GM19463 (cell line): ENCODE data around the gene TAS2R41.

Experiments
- ATAC-seq: cut with Tn5 transposase; IDR thresholded peaks from one replicate; pipeline ENCODE4 v1.9.1; 2021; ENCODE audit warnings: mild to moderate bottlenecking, moderate library complexity; ENCODE audit not compliant: unreplicated experiment

Gene TAS2R41

DNA sequence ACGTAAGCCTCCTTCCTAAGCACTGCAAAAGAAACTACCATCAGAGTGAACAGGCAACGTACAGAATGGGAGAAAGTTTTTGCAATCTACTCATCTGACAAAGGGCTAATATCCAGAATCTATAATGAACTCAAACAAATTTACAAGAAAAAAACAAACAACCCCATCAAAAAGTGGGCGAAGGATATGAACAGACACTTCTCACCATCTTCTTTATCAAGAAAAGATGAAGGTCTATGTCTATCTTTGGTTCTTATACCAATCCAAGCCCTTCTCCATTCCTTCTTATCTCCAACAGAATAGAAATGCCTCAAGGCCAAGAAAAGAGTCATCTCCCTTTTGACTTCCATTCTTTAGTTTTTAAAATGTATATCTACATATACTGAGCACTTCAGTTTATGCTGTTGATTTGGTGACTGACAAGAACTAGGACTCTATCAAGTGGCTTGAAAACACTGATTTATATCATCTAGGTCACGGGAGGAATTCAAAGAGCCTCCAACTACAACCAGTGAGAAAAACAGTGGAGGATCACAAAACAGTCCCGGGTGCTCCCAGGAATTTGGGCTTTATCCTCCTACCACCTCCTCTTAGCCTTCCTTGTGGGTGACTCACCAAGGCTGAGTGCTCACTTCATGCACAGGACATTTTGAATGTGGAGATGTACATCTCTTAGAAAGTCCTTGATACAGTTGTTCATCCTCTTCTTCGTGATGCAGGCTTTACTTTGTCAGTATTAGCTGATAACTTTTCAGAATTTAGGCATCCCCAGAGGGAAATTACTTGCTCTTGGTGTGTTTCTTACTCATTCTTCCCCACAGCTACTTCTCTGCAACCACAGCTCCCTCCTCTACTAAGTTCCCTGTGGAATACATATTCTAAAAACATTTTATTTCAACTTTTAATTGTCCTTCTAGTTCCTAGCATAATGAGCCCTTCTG, 15.4 kb downstream of the TAS2R41 start:
- ATAC-seq = no peak

DNA sequence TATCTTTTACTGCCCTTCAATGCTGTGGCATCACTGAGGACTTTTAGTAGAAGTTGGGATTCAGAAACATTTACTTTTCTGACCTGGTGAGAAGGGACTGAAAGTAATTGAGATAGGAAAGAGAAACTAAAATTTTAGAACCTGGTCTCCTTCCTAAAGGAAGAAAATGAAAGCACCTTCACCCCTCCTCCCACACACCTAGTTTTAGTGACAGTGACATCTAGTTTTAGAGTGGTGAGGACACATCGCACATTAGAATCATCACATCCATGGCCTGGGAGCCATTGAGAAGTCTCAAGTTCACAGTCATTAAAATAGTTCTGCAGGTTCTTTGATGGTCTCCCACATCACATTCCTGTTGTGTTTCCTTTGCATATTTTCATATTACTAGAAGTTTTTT, 16.1 kb downstream of the TAS2R41 start:
- ATAC-seq = no peak

DNA sequence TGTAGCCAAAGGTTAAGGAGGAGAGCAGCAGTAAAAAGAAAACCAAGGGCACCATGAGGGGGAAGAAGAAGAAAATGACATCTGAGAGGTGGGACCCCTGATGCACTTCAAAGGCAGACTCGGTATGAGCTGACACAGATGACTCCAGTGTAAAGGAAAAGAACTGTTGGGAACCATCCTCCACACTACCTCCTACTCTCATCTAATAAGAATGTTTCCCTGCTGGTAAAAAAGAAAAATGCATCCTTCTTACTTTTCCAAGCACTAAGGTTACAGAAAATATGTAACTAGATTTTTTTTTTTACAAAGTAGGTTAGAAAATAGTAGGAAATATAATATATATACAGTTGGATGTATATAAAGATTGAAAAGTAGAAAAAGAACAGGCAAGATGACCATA, 16.9 kb downstream of the TAS2R41 start:
- ATAC-seq = no peak

DNA sequence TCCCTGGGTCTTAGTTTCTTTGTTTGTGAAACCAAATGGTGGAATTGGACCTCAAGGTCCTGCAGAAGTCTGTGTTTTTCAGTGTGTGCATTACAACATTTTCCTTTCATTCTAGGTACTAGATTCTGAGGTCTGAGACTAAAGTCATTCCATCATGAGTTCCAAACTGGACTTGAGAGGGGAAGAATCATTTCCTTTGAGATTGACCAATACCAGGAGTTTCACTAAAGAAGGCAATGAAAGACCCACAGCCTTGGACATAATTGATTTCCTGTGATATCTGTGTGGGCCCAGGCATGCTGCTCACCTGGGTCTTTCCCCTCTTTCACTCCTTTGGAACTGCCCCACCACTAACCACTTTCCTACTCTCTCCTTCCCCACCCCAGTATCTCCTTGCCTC, 18.2 kb downstream of the TAS2R41 start:
- no peak for ATAC-seq

DNA sequence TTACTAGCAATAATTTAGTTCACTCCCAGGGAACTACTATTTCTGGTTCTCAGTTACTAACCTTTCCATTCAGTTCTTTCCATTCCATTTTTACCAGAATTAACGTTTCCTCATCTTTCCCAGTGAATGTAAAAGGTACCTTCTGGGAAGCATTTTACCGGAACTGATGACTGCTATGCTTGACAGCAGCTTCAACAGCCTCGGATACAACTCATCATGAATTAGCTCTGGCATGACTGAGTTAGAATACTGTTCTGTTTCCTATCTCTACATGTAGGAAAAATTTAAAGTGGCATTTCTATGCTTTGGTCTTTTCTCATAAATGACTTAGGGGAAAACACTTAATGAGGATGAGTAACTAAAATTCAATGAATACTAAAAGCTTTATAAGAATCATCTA, 18.6 kb downstream of the TAS2R41 start:
- ATAC-seq = no peak

DNA sequence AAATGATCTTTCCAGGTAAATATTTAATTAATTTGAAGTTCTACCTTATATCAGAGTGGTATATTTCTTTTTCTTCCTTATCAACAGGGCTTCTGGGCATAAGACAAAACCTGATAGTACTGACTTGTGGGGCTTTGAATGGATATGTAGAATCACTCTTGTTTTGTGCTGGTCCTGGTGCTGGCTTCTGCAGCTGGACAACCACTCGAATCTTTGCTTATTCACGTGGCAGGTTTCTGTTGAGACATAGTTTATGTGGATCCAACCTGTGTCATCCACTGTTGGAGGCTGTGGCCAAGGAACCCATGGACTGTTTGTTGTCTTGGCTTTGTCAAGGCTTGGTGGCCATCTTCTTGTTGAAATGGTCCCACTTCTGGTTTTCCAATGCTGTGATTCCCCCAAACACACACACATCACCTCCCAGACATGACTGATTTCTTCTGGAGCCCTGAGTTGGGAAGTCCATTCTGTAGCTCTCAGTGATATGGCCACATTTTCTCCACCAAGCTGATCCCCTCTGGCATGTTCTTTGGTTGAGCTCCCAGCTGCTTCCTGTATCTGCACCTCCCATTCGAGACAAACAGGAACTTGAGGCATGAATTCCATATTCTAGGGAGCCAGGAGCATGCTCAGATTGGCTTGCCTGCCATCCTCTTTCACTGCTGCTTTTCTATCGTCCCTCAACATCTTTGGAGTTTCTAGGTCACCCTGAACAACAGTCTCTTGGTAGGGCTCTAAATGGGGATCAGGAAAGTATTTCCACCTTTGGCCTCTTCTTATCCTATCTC, 19.5 kb downstream of the TAS2R41 start:
- ATAC-seq = no peak

DNA sequence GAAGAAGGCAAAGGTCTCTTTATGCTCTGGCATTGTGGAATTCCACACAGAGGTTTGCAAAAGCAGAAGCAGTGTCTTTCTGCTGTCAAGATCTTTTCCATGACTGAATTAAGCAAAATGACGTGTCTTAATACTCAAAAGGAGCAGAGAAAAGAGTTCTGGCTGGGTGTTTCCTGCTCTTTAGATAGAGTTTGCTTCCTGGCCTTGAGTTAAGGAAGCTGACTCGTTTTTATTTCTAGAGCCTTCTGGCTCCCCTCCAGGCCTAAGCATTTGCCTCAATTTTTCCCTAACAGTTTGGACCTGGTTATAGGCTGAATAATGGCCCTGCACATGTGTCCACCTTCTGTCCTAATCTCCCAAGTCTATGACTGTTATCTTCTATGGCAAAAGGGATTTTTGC, 21.6 kb downstream of the TAS2R41 start:
- no peak for ATAC-seq

DNA sequence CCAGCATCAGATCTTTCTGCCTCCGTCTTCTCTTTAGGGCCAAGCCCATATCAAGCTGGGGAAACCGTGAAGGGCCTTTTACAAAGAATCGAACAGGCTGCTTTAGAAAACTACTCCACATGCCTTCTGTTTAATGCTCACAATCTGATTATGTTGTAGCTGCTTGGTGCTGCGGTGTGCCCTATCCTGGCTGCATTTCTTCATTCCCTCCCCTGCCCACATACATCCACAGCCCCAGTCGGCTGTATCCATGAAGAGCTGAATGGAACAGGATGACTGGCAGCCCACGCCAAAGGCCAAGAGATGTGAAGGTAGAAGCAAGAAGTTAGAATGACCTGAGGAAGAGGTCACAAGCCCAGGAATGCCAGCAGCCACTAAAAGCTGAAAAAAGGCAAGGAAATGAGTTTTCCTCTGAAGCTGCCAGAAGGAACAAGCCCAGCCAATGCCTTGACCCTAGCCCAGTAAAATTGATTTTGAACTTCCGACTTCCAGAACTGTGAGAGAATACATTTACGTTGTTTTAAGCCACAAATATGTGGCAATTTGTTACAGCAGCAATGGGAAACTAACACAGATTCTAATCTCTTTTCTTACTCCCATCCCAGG, 22.2 kb downstream of the TAS2R41 start:
- no peak for ATAC-seq

DNA sequence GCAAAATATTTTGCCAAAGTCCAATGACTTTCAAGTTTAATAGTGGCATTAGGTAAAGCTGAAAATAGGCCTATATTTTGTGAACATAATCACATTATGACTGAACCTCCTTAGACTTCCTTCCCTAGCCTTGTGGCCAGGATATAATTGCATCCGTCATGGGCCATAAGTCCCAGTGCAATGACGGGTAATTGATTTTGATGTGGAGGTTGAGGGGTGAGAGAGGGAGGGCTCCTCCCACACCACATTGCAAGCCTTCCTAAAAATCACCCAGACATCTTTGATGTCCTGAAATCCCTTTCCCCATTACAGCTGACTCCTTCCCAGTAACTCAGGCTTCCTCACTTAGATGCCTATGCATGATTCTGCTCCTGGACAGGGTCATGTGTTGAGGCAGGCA, 25.6 kb downstream of the TAS2R41 start:
- ATAC-seq = no peak

DNA sequence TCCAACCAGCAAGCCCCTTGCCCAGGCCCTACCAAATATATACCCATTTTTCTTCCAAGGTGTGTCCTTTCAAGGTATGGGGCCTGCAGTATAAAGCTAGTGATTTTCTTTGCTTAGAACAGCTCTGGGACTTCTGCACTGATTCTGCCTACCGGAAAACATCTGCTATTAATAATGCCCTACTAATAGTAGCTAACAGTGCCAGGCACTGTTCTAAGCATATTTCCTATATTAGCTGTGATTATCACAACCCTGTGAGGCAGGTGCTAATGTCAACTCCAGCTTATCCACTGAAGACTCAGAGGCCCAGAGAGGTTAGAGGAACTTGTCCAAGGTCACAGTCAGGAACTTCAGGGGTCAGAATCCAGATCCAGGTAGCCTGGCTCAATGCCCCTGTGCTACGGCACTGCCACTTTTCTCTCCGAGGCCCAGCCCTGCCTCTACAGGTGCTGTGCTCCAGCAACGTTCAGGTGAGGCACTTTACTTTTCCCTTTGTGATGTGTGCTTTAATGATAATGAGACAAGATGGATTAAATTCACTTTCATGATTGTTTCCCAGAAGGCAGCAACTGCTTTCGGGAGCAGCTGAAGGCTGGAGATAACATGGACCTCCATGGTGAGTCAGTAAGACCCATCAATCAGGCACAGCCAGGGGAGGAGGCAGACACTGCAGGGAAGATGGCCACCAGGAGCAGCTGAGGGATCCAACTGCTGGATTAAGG, 26.7 kb downstream of the TAS2R41 start:
- no peak for ATAC-seq

DNA sequence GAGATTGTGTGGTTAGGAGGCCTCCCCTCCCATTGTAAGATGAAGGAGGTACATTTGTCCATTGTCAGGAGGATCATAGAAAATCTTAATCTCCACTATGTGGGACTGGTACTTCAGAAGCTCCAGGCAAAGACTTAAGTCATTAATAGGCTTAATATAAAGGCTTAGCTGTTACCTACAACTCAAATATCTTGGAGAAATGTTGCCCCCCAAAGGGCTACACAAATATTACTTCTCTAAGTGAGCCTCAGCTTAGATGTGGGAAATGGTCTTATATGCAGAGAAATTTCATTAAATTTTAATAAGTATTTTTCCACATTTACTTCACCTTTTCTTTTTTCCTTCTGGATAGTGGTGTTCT, 27.2 kb downstream of the TAS2R41 start:
- ATAC-seq = no peak

DNA sequence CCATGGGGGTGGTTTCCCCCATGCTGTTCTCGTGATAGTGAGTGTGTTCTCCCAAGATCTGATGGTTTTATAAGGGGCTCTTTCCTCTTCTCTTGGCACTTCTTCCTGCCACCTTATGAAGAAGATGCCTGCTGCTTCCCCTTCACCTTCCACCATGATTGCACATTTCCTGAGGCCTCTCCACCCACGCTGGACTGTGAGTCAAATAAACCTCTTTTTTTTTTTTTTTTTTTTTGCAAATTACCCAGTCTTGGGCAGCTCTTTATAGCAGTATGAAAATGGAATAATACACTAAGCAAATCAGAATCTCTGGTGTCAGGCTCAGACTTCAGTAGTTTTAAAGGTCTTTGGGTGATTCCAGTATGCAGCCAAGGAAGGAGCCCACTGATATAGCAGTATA, 28.2 kb downstream of the TAS2R41 start:
- ATAC-seq = no peak

DNA sequence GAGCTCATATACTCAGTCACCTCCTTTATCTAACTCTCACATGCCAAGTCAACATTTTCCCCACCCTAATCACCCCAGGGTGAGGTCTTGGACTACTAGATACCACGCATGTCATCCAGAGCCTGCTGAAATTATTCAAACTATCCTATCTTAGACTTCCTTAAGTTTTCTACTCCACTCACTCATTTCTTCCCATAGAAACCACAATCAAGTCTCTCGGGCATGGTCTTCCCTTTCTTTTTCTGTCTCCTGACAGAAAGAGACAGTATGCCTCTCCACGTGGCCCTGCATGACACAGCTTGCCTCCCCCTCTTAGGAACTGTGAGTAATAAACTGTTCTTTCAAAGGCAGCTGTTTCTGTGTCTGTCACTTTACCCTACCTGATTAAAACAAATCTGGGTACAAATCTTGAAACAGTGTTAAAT, 29.4 kb downstream of the TAS2R41 start:
- ATAC-seq = no peak

DNA sequence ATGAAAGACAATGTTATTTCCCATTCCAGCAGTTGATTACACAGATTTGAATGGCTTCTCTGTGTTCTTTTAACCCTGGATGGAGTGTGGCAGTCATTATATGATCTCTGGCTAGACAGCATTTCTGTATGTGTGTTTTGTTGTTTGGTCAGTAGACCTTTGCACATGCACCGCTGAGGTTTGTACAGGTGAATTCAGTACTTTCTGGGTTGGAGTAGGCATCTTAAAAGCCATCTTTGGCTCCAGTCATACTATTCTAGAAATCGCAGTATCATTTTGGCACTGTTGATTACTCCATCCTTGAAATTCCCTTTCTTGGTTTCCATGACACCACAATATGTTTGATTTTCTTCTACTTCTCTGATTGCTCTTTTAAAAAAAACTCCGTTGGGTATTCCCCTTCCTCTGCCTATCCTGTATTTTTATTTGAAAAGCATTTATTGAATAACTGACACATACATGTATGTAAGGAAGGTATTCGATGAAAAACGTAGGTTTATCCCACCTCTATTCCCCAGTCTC, 29.9 kb downstream of the TAS2R41 start:
- ATAC-seq = no peak

DNA sequence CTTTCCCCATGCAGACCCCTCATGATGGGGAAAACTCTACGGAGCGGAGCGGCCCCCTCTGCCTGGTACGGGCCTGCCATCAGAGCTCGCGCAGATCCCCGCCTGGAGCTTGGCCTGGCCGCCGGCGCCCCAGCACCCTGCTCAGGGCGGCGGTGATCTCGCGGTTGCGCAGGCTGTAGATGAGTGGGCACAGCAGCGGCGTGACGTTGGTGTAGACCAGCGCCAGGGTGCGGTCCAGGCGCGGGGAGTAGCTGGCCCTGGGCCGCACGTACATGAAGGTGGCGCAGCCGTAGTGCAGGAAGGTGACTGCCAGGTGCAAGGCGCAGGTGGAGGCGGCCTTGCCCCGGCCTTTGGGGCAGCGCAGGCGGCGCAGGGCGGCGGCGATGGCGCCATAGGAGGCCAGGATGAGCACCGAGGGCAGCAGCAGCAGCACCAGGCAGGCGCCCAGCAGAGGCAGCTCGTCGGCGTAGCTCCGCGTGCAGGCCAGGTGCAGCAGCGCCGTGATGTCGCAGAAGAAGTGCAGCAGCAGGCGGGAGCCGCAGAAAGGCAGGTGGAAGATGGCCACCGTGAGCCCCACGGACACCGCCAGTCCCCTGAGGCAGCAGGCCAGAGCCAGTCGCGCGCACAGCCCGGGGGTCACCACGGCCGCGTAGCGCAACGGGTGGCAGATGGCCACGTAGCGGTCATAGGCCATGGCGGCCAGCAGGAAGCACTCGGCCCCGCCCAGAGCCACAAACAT, 33.4 kb downstream of the TAS2R41 start:
- no peak for ATAC-seq

DNA sequence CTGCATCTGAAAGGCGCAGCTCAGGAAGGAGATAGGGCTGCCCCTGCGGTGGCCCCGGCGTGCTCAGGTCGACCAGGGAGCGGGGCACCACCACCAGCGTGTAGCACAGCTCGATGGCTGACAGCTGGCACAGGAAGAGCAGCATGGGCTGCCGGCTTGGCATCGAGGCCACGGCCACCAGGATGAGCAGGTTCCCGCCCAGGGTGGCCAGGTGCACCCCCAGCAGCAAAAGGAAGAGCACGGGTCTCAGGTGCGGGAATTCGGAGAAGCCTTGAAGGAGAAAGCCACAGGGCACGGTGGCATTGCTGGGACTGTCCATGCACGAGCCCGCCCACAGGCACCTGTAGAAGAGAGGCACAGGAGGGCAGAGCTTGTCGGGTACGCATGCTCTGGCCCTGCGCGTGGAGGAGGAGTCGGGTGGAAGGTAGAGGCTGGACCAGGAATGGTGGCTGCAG, 33.9 kb downstream of the TAS2R41 start:
- no peak for ATAC-seq

DNA sequence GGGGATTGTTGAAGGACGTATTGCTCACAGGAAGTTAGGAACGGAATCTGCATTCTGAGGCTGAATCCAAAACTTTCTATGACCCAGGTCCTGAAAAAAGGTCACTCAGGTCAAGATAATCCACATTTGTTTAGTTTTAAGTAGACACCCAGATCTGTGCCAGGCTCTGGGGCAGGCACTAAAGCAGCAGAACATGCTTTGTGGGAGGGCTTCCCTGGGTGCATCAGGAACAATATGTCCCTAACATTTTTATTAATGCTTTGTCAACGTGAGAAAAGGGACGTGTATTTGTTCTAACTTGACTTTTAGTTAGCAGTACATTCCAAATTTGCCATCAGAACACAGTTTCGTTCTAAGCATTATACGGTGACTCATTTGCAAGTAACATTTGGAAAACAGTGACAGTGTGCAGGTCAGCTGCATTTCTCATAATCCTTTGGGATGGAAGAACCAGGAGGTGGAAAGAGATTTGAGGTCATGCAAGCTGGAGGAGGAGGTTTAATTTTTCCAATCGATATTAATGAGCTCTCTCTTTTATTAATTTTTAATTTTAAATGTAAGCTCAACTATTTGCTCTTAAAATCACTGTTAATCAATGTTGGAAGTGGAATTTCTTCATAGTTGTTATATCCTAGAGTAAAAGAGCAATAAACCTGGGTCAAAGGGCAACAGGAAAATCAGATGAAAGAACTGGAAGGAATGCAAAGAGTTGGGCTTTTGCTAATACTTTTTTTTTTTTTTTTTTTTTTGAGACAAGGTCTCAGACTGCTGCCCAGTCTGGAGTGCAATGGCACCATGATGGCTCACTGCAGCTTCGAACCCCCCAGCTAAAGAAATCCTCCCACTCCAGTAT, 35.0 kb downstream of the TAS2R41 start:
- ATAC-seq = no peak

DNA sequence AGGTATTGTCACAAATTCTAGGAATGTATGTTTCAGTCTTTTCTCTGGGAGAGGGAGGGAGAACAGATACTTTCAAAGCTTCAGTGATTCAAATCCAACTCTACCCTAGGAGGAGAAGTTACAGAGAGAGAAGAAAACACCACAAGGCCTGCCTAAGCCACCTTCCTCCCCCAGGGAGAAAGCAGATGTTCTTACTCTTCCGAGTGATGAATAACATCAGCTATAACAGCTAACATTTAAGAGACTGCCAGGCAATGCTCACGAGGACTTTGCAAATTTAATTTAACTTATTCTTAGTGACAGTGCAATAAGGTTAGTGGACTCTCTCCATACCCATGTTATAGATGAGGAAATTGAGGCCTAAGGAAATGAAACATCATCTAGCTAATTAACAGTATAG, 36.8 kb downstream of the TAS2R41 start:
- no peak for ATAC-seq
